ENCODE data around the gene BMX. TPM values are rescaled to one million over a fixed set of nuclear protein-coding genes. Genes with fewer than 3 reads are reported as not detected.

BMX gene
- total RNA-seq, 1 donor from 2014 or later, result 3.7 TPM

GRCh38 chrX:15570145-15570544 lies 69.5 kb downstream of the BMX start:
- DNase-seq (ENCODE audit: low spot score), result no peak

GRCh38 chrX:15574017-15574416 lies 73.4 kb downstream of the BMX start:
- no peak for DNase-seq (ENCODE audit: low spot score)

DNA sequence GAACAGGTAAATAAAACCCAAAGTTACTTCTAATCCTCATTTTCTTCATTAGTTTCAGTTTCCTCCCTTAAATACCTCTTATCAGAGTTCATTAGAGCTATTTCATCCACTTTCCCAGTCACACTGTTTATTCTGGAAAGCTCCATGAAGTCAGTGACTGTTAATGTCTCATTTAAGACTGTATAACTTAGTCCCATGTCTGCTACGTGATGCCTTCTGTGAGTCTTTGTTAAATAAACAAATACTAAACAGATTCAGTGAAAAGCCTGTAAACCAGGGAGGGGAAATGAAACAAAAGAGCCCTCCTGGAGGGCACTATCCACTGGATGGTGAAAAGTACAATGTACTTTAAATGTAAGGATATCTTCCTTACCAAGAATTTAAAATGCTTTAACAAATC lies 75.4 kb downstream of the BMX start:
- DNase-seq (ENCODE audit: low spot score), result no peak

GRCh38 chrX:15579778-15580747 lies 79.5 kb downstream of the BMX start:
- no peak for DNase-seq (ENCODE audit: low spot score)

GRCh38 chrX:15594371-15594770 lies 93.8 kb downstream of the BMX start:
- no peak for DNase-seq (ENCODE audit: low spot score)

- no peak for DNase-seq (ENCODE audit: low spot score)
These were observed 97.4 kb downstream of the BMX start for GRCh38 chrX:15598026-15598425.

- DNase-seq (ENCODE audit: low spot score), result no peak
These were observed 98.9 kb downstream of the BMX start for GRCh38 chrX:15599461-15599860.

DNA sequence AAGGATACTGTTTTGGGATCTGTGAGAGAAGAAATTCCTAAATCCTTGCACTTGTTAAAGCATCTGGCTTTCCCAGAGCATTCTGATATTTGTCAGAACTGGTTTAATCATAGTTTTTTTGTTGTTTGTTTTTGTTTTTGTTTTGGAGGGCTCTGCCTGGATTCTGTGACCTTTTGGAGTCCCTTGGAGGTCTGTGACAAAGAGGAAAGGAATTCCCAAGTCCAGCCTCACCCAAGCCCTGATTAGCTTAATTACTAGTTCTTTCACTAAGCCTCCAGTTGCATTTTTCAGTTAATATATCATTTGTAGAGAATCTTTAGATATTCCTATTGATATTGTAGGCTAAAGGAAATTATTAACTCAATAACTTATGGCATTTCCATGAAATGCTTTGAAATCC lies 99.4 kb downstream of the BMX start:
- DNase-seq (ENCODE audit: low spot score), result no peak

DNA sequence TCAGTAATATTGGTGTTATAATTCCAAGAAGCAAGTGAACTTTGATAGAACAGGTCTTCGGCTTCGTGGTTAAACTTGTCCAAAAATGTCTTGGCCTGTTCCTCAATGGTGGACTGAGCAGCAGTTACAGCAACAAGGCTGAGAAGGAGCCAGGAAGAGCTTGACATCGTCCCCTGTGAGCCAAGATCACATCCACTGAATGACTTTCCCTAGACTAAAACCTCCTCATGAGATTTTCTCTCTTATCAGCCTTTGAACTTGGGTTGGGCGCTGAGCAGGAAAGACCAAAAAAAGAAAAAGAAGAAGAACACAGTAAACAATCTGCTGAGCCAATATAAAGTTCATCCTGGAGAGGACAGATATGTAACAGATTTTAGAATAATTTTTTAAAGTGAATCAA lies 100.1 kb downstream of the BMX start, which contains the start of gene ACE2:
TSS of gene ACE2 (minus strand) at position 216 of the 400 bp plus-strand sequence. CDS start at position 167, 49 bp downstream.
- DNase-seq (ENCODE audit: low spot score), result no peak

- DNase-seq (ENCODE audit: low spot score), result no peak
These were observed 101.3 kb downstream of the BMX start for GRCh38 chrX:15601932-15602331.

DNA sequence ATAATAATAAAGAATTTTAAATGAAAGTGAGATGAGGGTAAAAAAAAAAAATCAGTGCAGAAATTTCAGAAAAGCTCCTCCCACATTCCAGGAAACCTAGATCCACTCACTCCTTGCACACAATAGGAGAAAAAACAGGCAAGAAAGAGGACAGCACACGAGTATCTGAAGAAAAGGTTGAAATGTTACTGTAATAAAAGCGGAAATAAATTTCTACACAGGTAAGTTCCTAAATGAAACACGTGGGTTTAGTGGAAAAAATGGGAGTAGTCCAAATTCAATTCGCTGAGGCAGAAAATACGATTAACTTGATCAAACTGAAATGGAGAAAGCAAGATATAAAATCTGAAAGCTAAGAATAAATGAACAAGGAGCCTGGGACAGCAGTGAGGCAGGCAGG lies 102.2 kb downstream of the BMX start:
- no peak for DNase-seq (ENCODE audit: low spot score)

- DNase-seq (ENCODE audit: low spot score), result no peak
These were observed 104.6 kb downstream of the BMX start for GRCh38 chrX:15605226-15605625.

Other genes with a start within 250 kb of the BMX start
- 2.9 TPM for gene ASB9, start 230.7 kb upstream of the BMX start, total RNA-seq
- gene ASB11, start 185.2 kb upstream of the BMX start, total RNA-seq, result not detected
- gene PIGA, start 165.3 kb upstream of the BMX start, total RNA-seq, result 15.8 TPM
- gene VEGFD, start 116.4 kb upstream of the BMX start, total RNA-seq, result 3.2 TPM
- 25.1 TPM for gene PIR, start 7.5 kb upstream of the BMX start, total RNA-seq
- 169 TPM for gene ACE2, start 100.2 kb downstream of the BMX start, total RNA-seq
- 5.1 TPM for gene CLTRN, start 164.0 kb downstream of the BMX start, total RNA-seq
- 9.4 TPM for gene CA5B, start 237.5 kb downstream of the BMX start, total RNA-seq